Stimulated activated CD4-positive, alpha-beta T cell treated with anti-CD3 and anti-CD28 coated beads, Interleukin-15, amount 100 ng/mL, for 24 hours (primary cell): ENCODE measurements around the gene HSD3B1.
"Not testable (repeated sequence)": the region's sequence is repeated elsewhere in the genome, so short reads cannot be mapped to it uniquely, and the experiment has no call there.

Source experiments
- DNase-seq: peaks from one replicate; pipeline ENCODE4 v3.0.0-alpha.2; 2020

Gene HSD3B1

GRCh38 chr1:119560402-119560801, 53.4 kb downstream of the HSD3B1 start:
- DNase-seq: not testable (repeated sequence)

GRCh38 chr1:119564548-119564947, 57.5 kb downstream of the HSD3B1 start:
- no peak for DNase-seq
